Activated CD8-positive, alpha-beta memory T cell treated with anti-CD3 and anti-CD28 coated beads, Interleukin-2, amount 50 U/mL, for 4 hours (primary cell): ENCODE measurements around the gene OPN3.
"Not testable (repeated sequence)": the region's sequence is repeated elsewhere in the genome, so short reads cannot be mapped to it uniquely, and the experiment has no call there.

Experiments used
- DNase-seq: peaks from one replicate; pipeline ENCODE4 v3.0.0-alpha.2; 2020

The OPN3 gene

GRCh38 chr1:241640149-241640866 lies at the start of gene OPN3, which contains the start of gene CHML:
Gene OPN3, minus strand, starts transcription at chr1:241640369. Its CDS starts 115 bp downstream, at chr1:241640254.
Gene CHML, minus strand, starts transcription at chr1:241640369. Its CDS starts 4,603 bp downstream, at chr1:241635766.
- DNase-seq, result peak; percentile 93

GRCh38 chr1:241688940-241689368 lies 48.8 kb upstream of the OPN3 start:
- DNase-seq, result no peak

- DNase-seq, result no peak
Observed at GRCh38 chr1:241684108-241684507, 43.9 kb upstream of the OPN3 start.

GRCh38 chr1:241682921-241683320 lies 42.8 kb upstream of the OPN3 start:
- no peak for DNase-seq

GRCh38 chr1:241681861-241682448 lies 41.8 kb upstream of the OPN3 start:
- not testable (repeated sequence) for DNase-seq

- no peak for DNase-seq
Observed at GRCh38 chr1:241679961-241680360, 39.8 kb upstream of the OPN3 start.

- no peak for DNase-seq
Observed at GRCh38 chr1:241679404-241679803, 39.2 kb upstream of the OPN3 start.

GRCh38 chr1:241678536-241678935 lies 38.4 kb upstream of the OPN3 start:
- no peak for DNase-seq

GRCh38 chr1:241677201-241677600 lies 37.0 kb upstream of the OPN3 start:
- no peak for DNase-seq

- DNase-seq, result no peak
Observed at GRCh38 chr1:241675983-241676382, 35.8 kb upstream of the OPN3 start.

GRCh38 chr1:241674805-241675384 lies 34.7 kb upstream of the OPN3 start:
- DNase-seq, result no peak

- no peak for DNase-seq
Observed at GRCh38 chr1:241672301-241672700, 32.1 kb upstream of the OPN3 start.

- no peak for DNase-seq
Observed at GRCh38 chr1:241666419-241666818, 26.2 kb upstream of the OPN3 start.

- no peak for DNase-seq
Observed at GRCh38 chr1:241660424-241660972, 20.3 kb upstream of the OPN3 start.

GRCh38 chr1:241659016-241659415 lies 18.8 kb upstream of the OPN3 start:
- DNase-seq, result not testable (repeated sequence)

- no peak for DNase-seq
Observed at GRCh38 chr1:241658081-241658793, 18.1 kb upstream of the OPN3 start.

- DNase-seq, result no peak
Observed at GRCh38 chr1:241654641-241655040, 14.5 kb upstream of the OPN3 start.

- no peak for DNase-seq
Observed at GRCh38 chr1:241654019-241654418, 13.8 kb upstream of the OPN3 start.

GRCh38 chr1:241652012-241652411 lies 11.8 kb upstream of the OPN3 start, which contains the start of gene WDR64:
Gene WDR64, plus strand, starts transcription at chr1:241652281. Its CDS starts 204 bp downstream, at chr1:241652485.
- no peak for DNase-seq

- no peak for DNase-seq
Observed at GRCh38 chr1:241648159-241648558, 8.0 kb upstream of the OPN3 start.

GRCh38 chr1:241647658-241648057 lies 7.5 kb upstream of the OPN3 start:
- DNase-seq, result no peak

- no peak for DNase-seq
Observed at GRCh38 chr1:241646201-241646600, 6.0 kb upstream of the OPN3 start.

- DNase-seq, result no peak
Observed at GRCh38 chr1:241645199-241645598, 5.0 kb upstream of the OPN3 start.
